IMR-90 (cell line): ENCODE results near the gene WBP1L. TPM values are rescaled to one million over a fixed set of nuclear protein-coding genes. Genes with fewer than 3 reads are reported as not detected.

Experiments
- ATAC-seq: fragments of 200-7000 bp; cut with Tn5 transposase; 2 replicates; pipeline ENCODE4 v1.9.1; 2020; ENCODE audit warnings: low read depth, mild to moderate bottlenecking, moderate library complexity
- BruUV-seq: library from RNA; stranded (reverse); fragments of 400-500 nt; replicated peaks from 2 replicates; lab custom pipeline; 2021; lab: Mats Ljungman, UMichigan
- CTCF ChIA-PET: fragments of 300-600 bp; formaldehyde crosslinking; extraction: SDS; loops from one replicate; lab custom pipeline; 2021; ENCODE audit warnings: antibody characterized with exemption; lab: Yijun Ruan, JAX
- POLR2A ChIA-PET: fragments of 300-600 bp; sonication (Branson Sonifier 250); formaldehyde crosslinking; loops from one replicate; lab custom pipeline; 2022; ENCODE audit warnings: antibody characterized with exemption; ENCODE audit not compliant: unreplicated experiment; lab: Charles Lee
- DNase-seq: peaks from one replicate; pipeline ENCODE4 v3.0.0; 2013
- H2AFZ ChIP-seq: replicated peaks from 2 replicates; pipeline ENCODE3; 2013; ENCODE audit warnings: low read length, mild to moderate bottlenecking; ENCODE audit not compliant: poor library complexity
- H2AK5ac ChIP-seq: 2 replicates; pipeline ENCODE4 v1.6.1; 2013; ENCODE audit warnings: low read depth, low read length, inconsistent platforms
- H2AK9ac ChIP-seq: replicated peaks from 2 replicates; pipeline ENCODE3; 2013; ENCODE audit warnings: mild to moderate bottlenecking, low read depth, low read length, moderate library complexity; ENCODE audit not compliant: poor library complexity
- H2BK120ac ChIP-seq: 2 replicates; pipeline ENCODE4 v1.6.1; 2013; ENCODE audit warnings: low read depth, low read length, inconsistent platforms
- H2BK15ac ChIP-seq: 3 replicates; pipeline ENCODE4 v1.6.1; 2013; ENCODE audit warnings: low read depth, low read length, inconsistent platforms
- H2BK20ac ChIP-seq: 2 replicates; pipeline ENCODE4 v1.6.1; 2013; ENCODE audit warnings: low read depth, mild to moderate bottlenecking, inconsistent platforms, low read length, moderate library complexity
- H2BK5ac ChIP-seq: 2 replicates; pipeline ENCODE4 v1.6.1; 2013; ENCODE audit warnings: mild to moderate bottlenecking, low read depth, low read length, inconsistent platforms; ENCODE audit not compliant: poor library complexity, severe bottlenecking
- H3K14ac ChIP-seq: replicated peaks from 2 replicates; pipeline ENCODE4 v1.6.1; 2013; ENCODE audit warnings: low read depth, low read length, inconsistent platforms
- H3K18ac ChIP-seq: 2 replicates; pipeline ENCODE4 v1.6.1; 2013; ENCODE audit warnings: low read depth, low read length, control low read depth
- H3K23ac ChIP-seq: 2 replicates; pipeline ENCODE4 v1.6.1; 2013; ENCODE audit warnings: low read depth, low read length, inconsistent platforms
- H3K27ac ChIP-seq: 2 replicates; pipeline ENCODE4 v1.5.1; 2013; ENCODE audit warnings: mild to moderate bottlenecking, control low read depth, low read length; ENCODE audit not compliant: insufficient read depth
- H3K27me3 ChIP-seq: 2 replicates; pipeline ENCODE4 v1.6.1; 2013; ENCODE audit warnings: low read length; ENCODE audit not compliant: control insufficient read depth, insufficient read depth
- H3K36me3 ChIP-seq: 2 replicates; pipeline ENCODE4 v1.6.1; 2013; ENCODE audit warnings: low read length, mixed read lengths; ENCODE audit not compliant: control insufficient read depth, insufficient read depth
- H3K4ac ChIP-seq: 2 replicates; pipeline ENCODE4 v1.6.1; 2013; ENCODE audit warnings: low read depth, low read length, inconsistent platforms
- H3K4me1 ChIP-seq: 2 replicates; pipeline ENCODE4 v1.6.1; 2013; ENCODE audit warnings: low read length, mixed read lengths; ENCODE audit not compliant: control insufficient read depth, insufficient read depth
- H3K4me2 ChIP-seq: 2 replicates; pipeline ENCODE4 v1.6.1; 2013; ENCODE audit warnings: low read depth, mild to moderate bottlenecking, control low read depth, low read length, moderate library complexity
- H3K4me3 ChIP-seq: 2 replicates; pipeline ENCODE4 v1.5.1; 2013; ENCODE audit warnings: low read depth, mild to moderate bottlenecking, control low read depth, low read length, moderate library complexity; ENCODE audit not compliant: insufficient read depth
- H3K56ac ChIP-seq: 2 replicates; pipeline ENCODE4 v1.6.1; 2013; ENCODE audit warnings: low read length, inconsistent platforms; ENCODE audit not compliant: insufficient read depth; ENCODE audit errors: extremely low read depth
- H3K79me1 ChIP-seq, 2 experiments: 2 replicates each; pipeline ENCODE4 v1.6.1; 2013; ENCODE audit warnings: low read length in 2 of 2, inconsistent platforms in 1 of 2, low read depth in 1 of 2
- H3K9ac ChIP-seq: 2 replicates; pipeline ENCODE4 v1.6.1; 2013; ENCODE audit warnings: low read depth, low read length, control low read depth
- H3K9me1 ChIP-seq: 2 replicates; pipeline ENCODE4 v1.6.1; 2013; ENCODE audit warnings: low read length, inconsistent platforms; ENCODE audit not compliant: insufficient read depth
- H3K9me3 ChIP-seq: 2 replicates; pipeline ENCODE4 v1.6.1; 2013; ENCODE audit warnings: low read length; ENCODE audit not compliant: control insufficient read depth, insufficient read depth
- H4K20me1 ChIP-seq: 2 replicates; pipeline ENCODE4 v1.6.1; 2013; ENCODE audit warnings: low read length, inconsistent platforms; ENCODE audit not compliant: insufficient read depth
- H4K5ac ChIP-seq: 2 replicates; pipeline ENCODE4 v1.6.1; 2013; ENCODE audit warnings: mild to moderate bottlenecking, low read depth, low read length, control low read depth
- H4K8ac ChIP-seq, 2 experiments: 2 replicates each; pipeline ENCODE4 v1.6.1; 2013; ENCODE audit warnings: low read depth in 2 of 2, low read length in 2 of 2, control low read depth in 1 of 2, inconsistent platforms in 1 of 2
- H4K91ac ChIP-seq: 2 replicates; pipeline ENCODE4 v1.6.1; 2013; ENCODE audit warnings: low read depth, low read length, inconsistent platforms; ENCODE audit not compliant: insufficient read depth
- BHLHE40 ChIP-seq: fragments of 150-350 bp; IDR thresholded peaks from 2 replicates; pipeline ENCODE4 v1.6.1; 2016; ENCODE audit warnings: mild to moderate bottlenecking, low read depth, low read length
- CEBPB ChIP-seq: IDR thresholded peaks from 2 replicates; pipeline ENCODE4 v1.6.1; 2012; ENCODE audit warnings: low read depth, low read length, improper control_type of control experiment
- CHD1 ChIP-seq: IDR thresholded peaks from 2 replicates; pipeline ENCODE4 v1.6.1; 2012; ENCODE audit warnings: low read depth, low read length, improper control_type of control experiment
- ELK1 ChIP-seq: fragments of 150-350 bp; IDR thresholded peaks from 2 replicates; pipeline ENCODE4 v1.6.1; 2016; ENCODE audit warnings: low read depth, mild to moderate bottlenecking, low read length, moderate library complexity, borderline replicate concordance
- FOS ChIP-seq: fragments of 150-350 bp; IDR thresholded peaks from 2 replicates; pipeline ENCODE4 v1.6.1; 2016; ENCODE audit warnings: low read depth, low read length
- MAFK ChIP-seq: IDR thresholded peaks from 2 replicates; pipeline ENCODE4 v1.6.1; 2012; ENCODE audit warnings: low read depth, low read length, improper control_type of control experiment
- MAZ ChIP-seq: IDR thresholded peaks from 2 replicates; pipeline ENCODE4 v1.6.1; 2012; ENCODE audit warnings: low read depth, mild to moderate bottlenecking, low read length, improper control_type of control experiment, moderate library complexity, borderline replicate concordance
- MXI1 ChIP-seq: IDR thresholded peaks from 2 replicates; pipeline ENCODE4 v1.6.1; 2012; ENCODE audit warnings: low read depth, mild to moderate bottlenecking, low read length, moderate library complexity, borderline replicate concordance
- NFE2L2 ChIP-seq: fragments of 150-350 bp; IDR thresholded peaks from 2 replicates; pipeline ENCODE4 v1.6.1; 2016; ENCODE audit warnings: low read depth, mild to moderate bottlenecking, low read length
- POLR2A ChIP-seq: IDR thresholded peaks from 2 replicates; pipeline ENCODE4 v1.6.1; 2012; ENCODE audit warnings: mild to moderate bottlenecking, low read depth, low read length
- RAD21 ChIP-seq: IDR thresholded peaks from 2 replicates; pipeline ENCODE4 v1.6.1; 2012; ENCODE audit warnings: low read length, improper control_type of control experiment
- RCOR1 ChIP-seq: IDR thresholded peaks from 2 replicates; pipeline ENCODE4 v1.6.1; 2012; ENCODE audit warnings: mild to moderate bottlenecking, low read length, improper control_type of control experiment; ENCODE audit not compliant: insufficient replicate concordance
- RFX5 ChIP-seq: IDR thresholded peaks from 2 replicates; pipeline ENCODE4 v1.8.0; 2012; ENCODE audit warnings: low read depth, mild to moderate bottlenecking, low read length, moderate library complexity
- SMC3 ChIP-seq: fragments of 150-350 bp; IDR thresholded peaks from 2 replicates; pipeline ENCODE4 v1.6.1; 2016; ENCODE audit warnings: low read depth, mild to moderate bottlenecking, antibody characterized with exemption, low read length, moderate library complexity
- WGBS, 2 experiments: methylation state at CpG; one replicate each; pipeline versions ENCODE4 v1.1.5 to v1.1.7; 2013; ENCODE audit warnings: missing lambda C conversion rate in 2 of 2; ENCODE audit not compliant: insufficient read length in 1 of 2; ENCODE audit errors: extremely low coverage in 2 of 2; 5-methylcytosine and 5-hydroxymethylcytosine counted together
- dilution Hi-C: fragments of 300-500 bp; cut with HindIII; formaldehyde crosslinking; loops from one replicate; pipeline ENCODE4 v1.14.3; 2018; ENCODE audit warnings: low sequenced_read_pairs; ENCODE audit not compliant: unreplicated experiment
- in situ Hi-C: fragments of 300-500 bp; cut with MboI; formaldehyde crosslinking; loops from 3 replicates; pipeline ENCODE4 v1.14.3; 2019; ENCODE audit warnings: low sequenced_read_pairs, inconsistent platforms, mixed read lengths
- intact Hi-C: fragments of 100-400 bp; cut with micrococcal nuclease; formaldehyde crosslinking; loops from 2 replicates; pipeline ENCODE4 v1.10.0; 2022
- polyA plus RNA-seq, 3 experiments: library from polyadenylated mRNA; depleted of rRNA; stranded (reverse); fragments of >200 nt; gene quantifications; 2 replicates each; pipeline ENCODE4 v1.2.3, GENCODE V29; 2012; ENCODE audit warnings: low replicate concordance in 1 of 3
- total RNA-seq: library from RNA; depleted of rRNA; stranded (reverse); fragments of >200 nt; gene quantifications from 2 replicates; pipeline ENCODE4 v1.2.3, GENCODE V29; 2012
- TF ChIP-seq, protein P1 (sequence below): conservative IDR thresholded peaks from 2 replicates; pipeline ENCODE4 v1.5.1; 2012; ENCODE audit warnings: mild to moderate bottlenecking, low read depth, low read length, improper control_type of control experiment
- TF ChIP-seq, protein P2 (sequence below): fragments of 150-350 bp; IDR thresholded peaks from 2 replicates; pipeline ENCODE4 v1.6.1; 2017; ENCODE audit warnings: mild to moderate bottlenecking, antibody characterized with exemption, low read length, low read depth

WBP1L gene
- total and polyA plus RNA-seq, 2 of the 4 experiments (the other 2 are of a cell fraction) = 20.7 to 31.0 TPM

GRCh38 chr10:102783568-102783967 is 39.8 kb downstream of the WBP1L start:
- CTCF ChIA-PET = interaction anchor here (0.6 kb wide), 1 partner anchor 121 kb away, joined by 6 read pairs; no protein-coding TSS in a partner anchor
- Histone ChIP-seq H2AK9ac (no peak overlapping the region), H2BK20ac (no peak overlapping the region), H3K4me3 (no peak overlapping the region), H3K9me3 (no peaks in the 10 kb centered on the region), H2BK15ac (no peak overlapping the region), H4K20me1 (peaks cover 86% of the 10 kb centered on the region), H3K36me3 (peaks cover 2% of the 10 kb centered on the region; the same call in 1 of the 2 replicates), H2BK120ac (no peak overlapping the region), H3K4me2 (no peak overlapping the region; the same call in 1 of the 2 replicates), H4K91ac (no peak overlapping the region), H3K9me1 (peaks cover 17% of the 10 kb centered on the region), H3K4me1 (peaks cover 16% of the 10 kb centered on the region), H2AFZ (no peak overlapping the region), H3K27ac (no peak overlapping the region), H4K8ac (no peak overlapping the region), H3K4ac (no peak overlapping the region), H3K27me3 (peaks cover 5% of the 10 kb centered on the region), H2AK5ac (no peak overlapping the region), H3K18ac (no peak overlapping the region), H3K23ac (no peak overlapping the region), H3K79me1 (peaks cover 46 to 52% of the 10 kb centered on the region in 2 experiments), H3K56ac (no peak overlapping the region), H2BK5ac (no peak overlapping the region), H3K14ac (no peak overlapping the region), H4K5ac (no peak overlapping the region), H3K9ac (no peak overlapping the region)
- TF ChIP-seq RAD21 (no peak), POLR2A (no peak), SMC3 (no peak), CHD1 (no peak), MAFK (no peak), NFE2L2 (no peak), MAZ (no peak), FOS (no peak), ELK1 (no peak), CEBPB (no peak), RCOR1 (no peak), MXI1 (no peak), BHLHE40 (no peak), RFX5 (no peak)
- TF ChIP-seq, protein P1, sequence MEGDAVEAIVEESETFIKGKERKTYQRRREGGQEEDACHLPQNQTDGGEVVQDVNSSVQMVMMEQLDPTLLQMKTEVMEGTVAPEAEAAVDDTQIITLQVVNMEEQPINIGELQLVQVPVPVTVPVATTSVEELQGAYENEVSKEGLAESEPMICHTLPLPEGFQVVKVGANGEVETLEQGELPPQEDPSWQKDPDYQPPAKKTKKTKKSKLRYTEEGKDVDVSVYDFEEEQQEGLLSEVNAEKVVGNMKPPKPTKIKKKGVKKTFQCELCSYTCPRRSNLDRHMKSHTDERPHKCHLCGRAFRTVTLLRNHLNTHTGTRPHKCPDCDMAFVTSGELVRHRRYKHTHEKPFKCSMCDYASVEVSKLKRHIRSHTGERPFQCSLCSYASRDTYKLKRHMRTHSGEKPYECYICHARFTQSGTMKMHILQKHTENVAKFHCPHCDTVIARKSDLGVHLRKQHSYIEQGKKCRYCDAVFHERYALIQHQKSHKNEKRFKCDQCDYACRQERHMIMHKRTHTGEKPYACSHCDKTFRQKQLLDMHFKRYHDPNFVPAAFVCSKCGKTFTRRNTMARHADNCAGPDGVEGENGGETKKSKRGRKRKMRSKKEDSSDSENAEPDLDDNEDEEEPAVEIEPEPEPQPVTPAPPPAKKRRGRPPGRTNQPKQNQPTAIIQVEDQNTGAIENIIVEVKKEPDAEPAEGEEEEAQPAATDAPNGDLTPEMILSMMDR = no peak
- TF ChIP-seq, protein P2, sequence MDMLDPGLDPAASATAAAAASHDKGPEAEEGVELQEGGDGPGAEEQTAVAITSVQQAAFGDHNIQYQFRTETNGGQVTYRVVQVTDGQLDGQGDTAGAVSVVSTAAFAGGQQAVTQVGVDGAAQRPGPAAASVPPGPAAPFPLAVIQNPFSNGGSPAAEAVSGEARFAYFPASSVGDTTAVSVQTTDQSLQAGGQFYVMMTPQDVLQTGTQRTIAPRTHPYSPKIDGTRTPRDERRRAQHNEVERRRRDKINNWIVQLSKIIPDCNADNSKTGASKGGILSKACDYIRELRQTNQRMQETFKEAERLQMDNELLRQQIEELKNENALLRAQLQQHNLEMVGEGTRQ = no peak
- in situ Hi-C loops = no loop called here
- POLR2A ChIA-PET = no interaction called here
- no peak for ATAC-seq
- WGBS, 2 experiments = no CpG with 5 or more reads among the region's 1 CpG
- dilution Hi-C loops = no loop called here
- BruUV-seq = no TSS peak
- DNase-seq = no peak
- intact Hi-C loops = loop anchor here (2.0 to 5.0 kb wide), 2 partner anchors 19 to 41 kb away; partner anchors contain the start of gene WBP1L
